Prostate gland (tissue), 2 donors: ENCODE data around the gene ITSN1.

ENCODE experiments used
- CTCF ChIP-seq, 4 experiments: fragments of 200-600 bp in 2 of 4; fragments of 450-650 bp in 2 of 4; sonication (generic) in 2 of 4; IDR thresholded peaks; 1 replicate in 3 of 4; 2 replicates in 1 of 4; pipeline ENCODE4 v1.5.1; 2016 to 2019; ENCODE audit warnings: antibody characterized with exemption in 4 of 4, mild to moderate bottlenecking in 2 of 4, moderate library complexity in 2 of 4
- POLR2A ChIP-seq: fragments of 450-650 bp; IDR thresholded peaks from one replicate; pipeline ENCODE4 v1.6.1; 2016; ENCODE audit warnings: antibody characterized with exemption, mild to moderate bottlenecking
- POLR2AphosphoS5 ChIP-seq: sonication (generic); formaldehyde crosslinking; IDR thresholded peaks from one replicate; pipeline ENCODE4 v1.6.1; 2017; ENCODE audit warnings: antibody characterized with exemption

GRCh38 chr21:33856893-33857527 is 214.7 kb downstream of the ITSN1 start:
- TF ChIP-seq POLR2A (no peak), CTCF (IDR thresholded peaks at IDR 0.05) (no peak), POLR2AphosphoS5 (no peak)
